ENCODE measurements around the gene GJC2. TPM values are rescaled to one million over a fixed set of nuclear protein-coding genes. Genes with fewer than 3 reads are reported as not detected.

GJC2 gene
- total RNA-seq, 1 donor from 2014 or later: 2.5 TPM

GRCh38 chr1:228141226-228142044 is 8.3 kb upstream of the GJC2 start:
- Mint-ChIP-seq H3K27ac (peak overlapping the region; percentile 96), H3K9me3 (no peaks in the 10 kb centered on the region), H3K27me3 (ENCODE audit: low read depth) (peaks cover 5% of the 10 kb centered on the region), H3K36me3 (no peaks in the 10 kb centered on the region), H3K4me1 (peaks cover 19% of the 10 kb centered on the region), H3K4me3 (peak overlapping the region; percentile 90)
- TF ChIP-seq, protein P1, sequence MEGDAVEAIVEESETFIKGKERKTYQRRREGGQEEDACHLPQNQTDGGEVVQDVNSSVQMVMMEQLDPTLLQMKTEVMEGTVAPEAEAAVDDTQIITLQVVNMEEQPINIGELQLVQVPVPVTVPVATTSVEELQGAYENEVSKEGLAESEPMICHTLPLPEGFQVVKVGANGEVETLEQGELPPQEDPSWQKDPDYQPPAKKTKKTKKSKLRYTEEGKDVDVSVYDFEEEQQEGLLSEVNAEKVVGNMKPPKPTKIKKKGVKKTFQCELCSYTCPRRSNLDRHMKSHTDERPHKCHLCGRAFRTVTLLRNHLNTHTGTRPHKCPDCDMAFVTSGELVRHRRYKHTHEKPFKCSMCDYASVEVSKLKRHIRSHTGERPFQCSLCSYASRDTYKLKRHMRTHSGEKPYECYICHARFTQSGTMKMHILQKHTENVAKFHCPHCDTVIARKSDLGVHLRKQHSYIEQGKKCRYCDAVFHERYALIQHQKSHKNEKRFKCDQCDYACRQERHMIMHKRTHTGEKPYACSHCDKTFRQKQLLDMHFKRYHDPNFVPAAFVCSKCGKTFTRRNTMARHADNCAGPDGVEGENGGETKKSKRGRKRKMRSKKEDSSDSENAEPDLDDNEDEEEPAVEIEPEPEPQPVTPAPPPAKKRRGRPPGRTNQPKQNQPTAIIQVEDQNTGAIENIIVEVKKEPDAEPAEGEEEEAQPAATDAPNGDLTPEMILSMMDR (IDR thresholded peaks at IDR 0.05; ENCODE audit: unreplicated experiment): no peak
- no peak for DNase-seq (ENCODE audit: low spot score in 2 of 2, unreplicated experiment in 2 of 2)

- H3K27me3 Mint-ChIP-seq (ENCODE audit: low read depth): peaks cover 3% of the 10 kb centered on the region
- no peaks in the 10 kb centered on the region for H3K36me3 Mint-ChIP-seq
- H3K4me3 Mint-ChIP-seq: peak overlapping the region; percentile 90
- peaks cover 19% of the 10 kb centered on the region for H3K4me1 Mint-ChIP-seq
- TF ChIP-seq, protein P1 (IDR thresholded peaks at IDR 0.05; ENCODE audit: unreplicated experiment): no peak
- H3K27ac Mint-ChIP-seq: no peak overlapping the region
- H3K9me3 Mint-ChIP-seq: no peaks in the 10 kb centered on the region
- DNase-seq (ENCODE audit: low spot score in 2 of 2, unreplicated experiment in 2 of 2): no peak
These were observed 7.5 kb upstream of the GJC2 start for GRCh38 chr1:228142155-228142691.

GRCh38 chr1:228142701-228143136 is 7.0 kb upstream of the GJC2 start:
- no peak for DNase-seq (ENCODE audit: low spot score in 2 of 2, unreplicated experiment in 2 of 2)
- Mint-ChIP-seq H3K27ac (no peak overlapping the region), H3K9me3 (no peaks in the 10 kb centered on the region), H3K36me3 (no peaks in the 10 kb centered on the region), H3K4me3 (peak overlapping the region; percentile 90), H3K27me3 (ENCODE audit: low read depth) (no peaks in the 10 kb centered on the region), H3K4me1 (peaks cover 19% of the 10 kb centered on the region)
- TF ChIP-seq, protein P1 (IDR thresholded peaks at IDR 0.05; ENCODE audit: unreplicated experiment): no peak

GRCh38 chr1:228143480-228144192 is 6.1 kb upstream of the GJC2 start:
- Mint-ChIP-seq H3K4me1 (peaks cover 19% of the 10 kb centered on the region), H3K27ac (no peak overlapping the region), H3K36me3 (no peaks in the 10 kb centered on the region), H3K27me3 (ENCODE audit: low read depth) (no peaks in the 10 kb centered on the region), H3K4me3 (peak overlapping the region; percentile 38), H3K9me3 (no peaks in the 10 kb centered on the region)
- TF ChIP-seq, protein P1 (IDR thresholded peaks at IDR 0.05; ENCODE audit: unreplicated experiment): no peak
- no peak for DNase-seq (ENCODE audit: low spot score in 2 of 2, unreplicated experiment in 2 of 2)

- H3K27ac Mint-ChIP-seq: no peak overlapping the region
- DNase-seq (ENCODE audit: low spot score in 2 of 2, unreplicated experiment in 2 of 2): no peak
- peaks cover 19% of the 10 kb centered on the region for H3K4me1 Mint-ChIP-seq
- H3K4me3 Mint-ChIP-seq: no peak overlapping the region
- no peaks in the 10 kb centered on the region for H3K36me3 Mint-ChIP-seq
- H3K9me3 Mint-ChIP-seq: no peaks in the 10 kb centered on the region
- TF ChIP-seq, protein P1 (IDR thresholded peaks at IDR 0.05; ENCODE audit: unreplicated experiment): no peak
- no peaks in the 10 kb centered on the region for H3K27me3 Mint-ChIP-seq (ENCODE audit: low read depth)
These were observed 5.3 kb upstream of the GJC2 start for GRCh38 chr1:228144193-228144992.
